DMS 273 (cell line): Measurements from ENCODE around the gene HPN.

Source experiments
- DNase-seq: peaks from one replicate; lab custom pipeline; 2025; ENCODE audit not compliant: unreplicated experiment; lab: John Stamatoyannopoulos, UW

Gene HPN

DNA sequence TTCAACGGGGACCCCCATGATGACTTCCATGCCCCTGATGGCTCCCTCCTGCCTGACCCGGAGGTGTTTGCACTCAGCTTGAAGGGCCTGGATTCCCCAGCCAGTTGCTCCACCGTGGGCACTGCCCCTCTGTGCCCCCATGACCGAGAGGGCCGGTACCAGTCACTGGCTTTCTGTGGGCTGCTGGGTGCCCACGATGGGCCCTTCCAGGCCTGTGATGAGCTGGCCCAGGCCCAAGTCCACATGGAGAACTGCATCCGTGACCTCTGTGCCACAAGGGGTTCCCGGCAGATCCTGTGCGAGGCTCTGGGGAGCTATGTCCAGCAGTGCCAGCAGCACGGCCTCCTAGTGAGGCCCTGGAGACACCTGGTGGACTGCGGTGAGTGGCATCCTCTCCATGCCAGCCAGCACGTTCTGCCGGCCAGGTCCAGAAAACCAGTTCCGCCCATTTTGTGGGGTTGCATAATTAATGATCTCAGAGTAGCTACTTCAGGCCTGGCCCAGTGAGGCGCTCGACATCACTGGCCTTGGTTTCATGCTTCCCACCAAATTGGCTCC lies 39.2 kb downstream of the HPN start:
- no peak for DNase-seq

DNA sequence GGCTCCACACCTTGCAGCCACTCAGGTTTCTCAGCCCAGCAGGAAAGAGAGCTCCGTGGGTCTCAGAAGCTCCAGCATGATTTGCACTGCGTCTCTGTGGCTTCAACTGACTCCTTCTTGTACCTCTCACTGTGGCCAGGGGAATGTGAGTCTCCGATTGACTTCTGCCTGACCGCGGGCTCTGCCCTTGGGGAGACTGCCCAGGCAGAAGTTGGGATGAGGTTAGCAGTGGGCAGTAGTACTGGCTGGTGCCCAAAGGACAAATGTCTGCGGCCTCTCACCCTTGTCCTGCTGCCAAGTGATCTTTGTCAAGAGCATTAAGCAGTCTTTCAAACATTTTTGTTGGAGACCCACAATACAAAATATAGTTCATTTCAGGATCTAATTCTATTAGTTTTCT lies 39.7 kb downstream of the HPN start:
- no peak for DNase-seq

DNA sequence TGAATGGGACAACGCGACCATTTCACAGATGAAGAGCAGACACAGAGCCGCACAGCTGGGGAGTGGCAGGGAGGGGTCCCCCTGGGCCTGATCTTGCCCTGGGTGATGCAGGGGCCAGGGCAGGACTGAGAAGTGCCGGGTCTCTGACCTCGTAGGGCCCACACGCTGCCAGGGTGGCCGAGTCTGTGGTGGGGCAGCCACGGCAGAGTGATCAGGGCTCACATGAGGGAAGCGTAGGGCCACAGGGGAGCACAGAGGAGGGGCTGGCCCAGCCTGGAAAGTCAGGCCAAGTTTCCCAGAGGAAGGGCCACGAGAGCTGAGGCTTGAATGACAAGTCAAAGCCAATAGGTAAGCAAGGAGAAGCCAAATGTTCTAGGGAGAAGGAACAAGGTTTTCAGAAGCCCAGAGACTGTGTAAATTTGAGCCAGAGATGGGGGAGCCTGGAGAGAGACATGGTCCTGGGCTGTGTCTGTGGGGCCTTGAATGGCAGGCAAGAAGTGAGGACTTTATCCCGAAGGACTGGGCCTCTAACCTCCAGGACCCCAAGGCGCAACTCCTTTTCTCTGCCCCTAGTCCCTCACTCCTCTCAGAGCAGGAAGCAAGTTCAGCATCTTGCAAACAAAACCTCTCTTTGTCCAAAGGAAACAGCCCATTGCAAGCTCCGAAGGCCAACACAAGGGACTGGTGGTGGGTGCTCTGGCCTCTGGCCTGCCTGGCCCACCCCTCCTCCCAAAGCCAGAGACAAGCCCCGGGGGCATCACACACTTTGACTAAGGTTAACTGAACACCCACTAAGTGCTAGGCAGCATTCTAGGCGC lies 42.4 kb downstream of the HPN start:
- DNase-seq, result no peak

DNA sequence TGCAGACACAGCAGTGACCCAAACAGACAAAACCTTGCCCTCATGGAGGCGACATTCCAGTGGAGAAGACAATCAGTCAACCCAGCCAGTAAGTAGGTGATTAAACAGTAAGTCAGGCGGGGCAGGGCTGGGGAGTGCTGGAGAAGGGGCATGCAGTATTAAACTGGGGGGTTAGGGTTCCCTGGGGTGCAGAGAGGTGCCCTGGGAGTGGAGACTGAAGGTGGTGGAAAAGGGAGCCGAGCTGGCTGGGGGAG lies 42.9 kb downstream of the HPN start:
- no peak for DNase-seq

DNA sequence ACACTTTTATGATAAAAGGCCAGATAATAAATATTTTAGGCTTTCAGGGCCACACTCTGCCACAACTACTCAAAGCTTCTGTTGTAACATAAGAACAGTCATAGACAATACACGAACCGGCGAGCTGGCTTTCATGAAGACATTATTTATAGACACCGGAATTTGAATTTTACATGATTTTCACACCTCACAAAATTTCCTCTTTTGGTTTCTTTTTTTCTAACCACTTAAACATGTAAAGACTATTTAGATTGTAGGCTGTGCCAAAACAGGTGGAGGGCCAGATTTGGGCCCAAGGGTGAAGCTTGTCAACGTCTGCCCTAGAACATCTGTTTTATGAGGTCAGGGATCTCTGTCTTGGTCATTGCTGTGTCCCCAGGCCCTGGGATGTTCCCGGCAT lies 44.4 kb downstream of the HPN start:
- DNase-seq, result no peak

DNA sequence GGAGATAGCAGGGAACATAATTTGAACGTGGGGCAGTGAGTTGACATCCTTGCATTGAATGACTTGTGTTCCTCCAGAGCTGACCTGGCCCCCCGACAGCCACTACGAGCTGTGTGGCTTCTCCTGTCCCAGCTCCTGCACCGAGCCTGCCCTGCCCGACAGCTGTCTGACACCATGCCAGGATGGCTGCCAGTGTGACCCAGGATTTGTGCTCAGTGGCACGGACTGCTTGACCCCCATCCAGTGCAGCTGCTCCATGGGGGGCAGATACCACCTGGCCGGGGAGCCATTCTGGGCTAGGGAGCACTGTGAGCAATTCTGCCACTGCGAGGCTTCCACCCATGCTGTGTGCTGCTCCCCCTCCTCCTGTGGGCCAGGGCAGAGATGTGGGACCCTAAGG lies 44.9 kb downstream of the HPN start:
- DNase-seq, result peak; percentile 17

DNA sequence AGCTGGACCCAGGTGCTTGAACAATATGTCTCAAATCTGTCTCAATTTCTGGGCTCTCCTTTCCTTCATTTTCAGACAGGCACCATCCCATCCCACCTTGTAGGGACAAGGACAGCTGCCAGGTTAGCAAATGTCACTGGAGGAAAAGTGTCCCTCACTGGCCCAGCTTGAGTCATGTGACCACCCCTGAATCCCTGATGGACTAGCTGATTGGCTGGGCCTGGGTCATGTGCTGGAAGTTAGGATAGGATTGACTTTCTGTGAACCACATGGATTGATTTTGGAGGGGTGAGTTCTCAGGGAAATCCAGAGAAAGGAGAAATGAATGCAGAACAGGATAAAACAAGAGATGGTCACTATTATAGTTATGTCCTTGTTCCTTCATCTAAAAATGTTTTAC lies 45.9 kb downstream of the HPN start:
- DNase-seq, result no peak

DNA sequence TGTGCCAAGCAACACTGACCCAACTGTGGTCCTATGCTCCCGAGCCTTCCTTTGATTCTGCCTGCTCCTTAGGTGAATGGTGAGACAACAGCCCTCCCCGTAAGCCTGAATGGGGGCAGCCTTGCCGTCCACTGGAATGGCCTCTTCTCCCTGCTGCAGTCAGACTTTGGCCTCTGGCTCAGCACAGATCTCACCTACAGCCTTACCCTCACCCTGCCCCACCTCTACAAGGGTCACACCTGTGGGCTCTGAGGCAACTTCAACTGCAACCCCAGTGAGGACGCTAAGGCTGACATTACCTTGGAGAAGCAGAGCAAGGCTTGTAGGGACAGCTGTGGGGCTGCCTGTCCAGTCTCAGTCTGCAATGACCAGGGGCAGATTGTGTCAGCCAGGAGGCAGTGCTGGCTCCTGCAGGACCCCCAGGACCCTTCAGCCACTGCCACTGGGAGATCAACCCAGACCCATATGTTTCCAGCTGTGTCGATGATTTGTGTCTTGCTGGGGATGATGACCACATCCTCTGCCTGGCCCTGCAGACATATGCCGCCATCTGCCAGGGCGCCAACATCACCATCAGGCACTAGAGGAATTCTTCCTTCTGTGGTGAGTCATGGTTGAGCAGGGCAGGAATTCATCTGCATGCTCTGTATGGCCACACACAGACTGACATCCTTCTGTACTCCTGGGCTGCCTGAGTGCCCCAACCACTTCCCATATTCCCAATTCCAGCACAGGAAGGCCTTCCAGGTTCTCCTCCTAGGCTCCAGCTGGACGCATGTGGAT lies 46.8 kb downstream of the HPN start:
- peak; percentile 91 for DNase-seq

DNA sequence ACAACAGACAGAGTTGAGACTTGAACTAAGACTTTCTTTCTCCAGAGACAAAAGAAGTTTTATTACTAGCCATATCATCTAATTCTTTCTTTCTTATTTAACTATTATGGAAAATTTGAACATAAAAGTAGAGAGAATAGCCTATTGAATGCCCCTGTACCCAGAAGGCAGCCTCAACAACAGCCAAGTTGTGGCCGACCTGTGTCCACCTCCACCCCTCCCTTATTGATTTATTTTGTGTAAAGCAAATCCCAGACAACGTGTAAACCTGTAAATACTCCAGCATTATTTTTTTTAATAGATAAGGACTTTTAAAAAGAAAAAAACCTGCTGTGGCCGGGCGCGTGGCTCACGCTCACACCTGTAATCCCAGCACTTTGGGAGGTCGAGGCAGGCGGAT lies 48.0 kb downstream of the HPN start:
- no peak for DNase-seq

DNA sequence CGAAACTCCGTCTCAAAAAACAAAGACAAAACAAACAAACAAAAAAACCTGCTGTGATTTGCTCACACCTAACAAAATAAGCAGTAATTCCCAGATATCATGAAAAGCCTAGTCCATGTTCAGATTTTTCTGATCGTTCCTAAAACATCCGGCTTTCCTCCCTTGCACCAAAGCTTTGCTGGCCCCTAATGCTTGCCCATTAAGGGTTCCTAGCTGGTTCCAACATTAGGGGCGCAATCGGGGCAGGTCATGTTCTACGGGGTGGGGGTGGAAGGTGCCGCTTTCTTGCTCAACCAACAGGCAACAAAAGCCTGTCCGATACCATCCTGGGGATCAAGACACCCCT lies 48.6 kb downstream of the HPN start:
- DNase-seq, result no peak

DNA sequence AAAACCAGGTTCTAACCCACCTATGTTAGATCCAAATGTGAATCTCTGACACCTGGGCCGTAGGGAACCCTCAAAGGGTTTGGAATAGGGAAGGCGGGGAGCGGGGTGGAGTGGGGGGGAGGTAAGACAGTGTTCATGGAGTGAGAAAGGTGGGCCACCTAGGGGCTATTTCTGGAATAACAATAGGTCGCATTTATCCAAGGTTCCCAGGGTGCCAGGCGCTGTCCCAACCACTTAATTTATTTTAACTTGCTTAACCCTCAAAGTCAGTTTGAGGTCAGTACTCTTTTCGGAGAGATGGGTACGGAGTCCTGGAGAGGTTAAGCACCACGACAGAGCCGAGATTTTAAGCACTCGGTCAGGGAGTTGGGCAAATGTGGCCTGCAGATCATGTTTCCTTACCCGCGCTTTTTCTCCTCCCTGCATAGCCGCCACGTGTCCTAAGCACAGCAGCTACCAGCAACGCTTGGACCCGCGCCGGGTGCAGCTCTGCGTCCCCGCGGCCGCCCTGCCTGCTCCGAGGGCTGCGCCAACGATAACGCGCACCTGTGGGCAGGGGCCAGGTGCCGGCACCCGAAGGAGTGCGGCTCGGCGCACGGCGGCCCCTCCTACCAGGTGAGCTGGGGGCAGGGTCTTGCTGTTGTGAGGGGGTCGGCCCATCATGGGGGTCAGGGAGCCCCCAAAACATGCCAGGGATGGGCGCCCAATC lies 49.1 kb downstream of the HPN start:
- DNase-seq, result peak; percentile 88

DNA sequence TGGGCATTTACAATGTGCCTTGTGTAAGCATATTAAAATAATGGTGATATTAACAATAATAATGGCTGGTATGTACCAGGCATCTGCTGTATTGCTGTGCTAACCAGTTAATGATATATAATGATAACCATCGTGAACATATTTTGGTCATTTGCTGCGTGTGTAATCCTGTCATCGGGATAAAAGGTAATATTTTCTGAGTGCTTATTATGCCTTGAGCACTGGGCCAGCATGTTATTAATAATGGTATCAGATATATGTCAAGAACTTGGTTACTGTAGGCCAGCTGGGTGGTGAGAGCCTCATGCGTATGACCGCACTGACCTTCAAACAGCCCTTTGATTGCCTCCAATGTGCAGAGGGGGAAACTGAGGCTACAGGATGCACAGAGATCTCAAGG lies 51.9 kb downstream of the HPN start:
- DNase-seq, result no peak

DNA sequence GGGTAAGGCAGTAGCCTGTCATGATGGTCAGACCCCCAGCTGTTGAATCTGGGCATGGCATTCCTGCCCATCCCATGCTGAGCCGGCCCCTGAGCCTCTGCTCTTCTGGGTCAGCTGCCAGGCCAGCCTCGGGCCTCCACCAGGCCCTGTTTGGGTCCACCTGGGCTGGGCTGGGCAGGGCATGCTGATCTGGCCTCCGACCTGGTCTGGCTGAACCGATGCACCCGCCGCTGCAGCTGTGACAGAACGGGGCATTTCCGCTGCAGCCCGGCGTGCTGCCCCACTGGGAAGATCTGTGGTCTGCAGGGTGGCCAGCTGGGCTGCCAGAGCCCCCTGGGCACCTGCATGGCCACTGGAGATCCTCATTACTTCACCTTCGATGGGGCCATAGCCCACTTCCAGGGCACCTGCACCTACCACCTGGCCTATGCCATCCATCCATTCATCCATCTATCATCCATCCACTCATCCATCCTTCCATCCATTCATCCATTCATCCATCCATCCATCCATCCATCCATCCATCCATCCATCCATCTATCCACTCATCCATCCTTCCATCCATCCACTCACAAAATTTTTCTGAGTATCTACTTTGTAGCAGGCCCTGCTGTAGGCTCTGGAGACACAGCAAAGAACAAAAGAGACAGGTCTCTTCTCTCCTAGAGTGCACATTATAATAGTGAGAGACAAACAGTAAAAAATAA lies 52.6 kb downstream of the HPN start:
- DNase-seq, result no peak

DNA sequence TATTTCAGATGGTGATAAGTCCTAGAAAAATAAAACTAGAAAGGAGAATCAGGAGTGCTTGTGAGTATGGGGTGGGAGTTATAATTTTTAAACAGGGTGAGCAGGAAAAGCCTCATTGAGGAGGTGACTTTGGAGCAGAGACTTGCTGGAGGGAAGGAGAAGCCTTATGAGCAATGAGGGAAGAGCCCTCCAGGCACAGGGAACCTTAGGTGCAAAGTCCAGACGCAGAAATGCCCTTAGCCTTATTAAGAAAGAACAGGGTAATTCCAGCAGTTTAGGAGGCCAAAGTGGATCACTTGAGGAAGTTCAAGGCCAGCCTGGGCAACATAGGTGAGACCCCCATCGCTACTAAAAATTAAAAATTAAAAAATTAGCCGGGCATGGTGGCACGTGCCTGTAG lies 53.1 kb downstream of the HPN start:
- DNase-seq, result no peak

DNA sequence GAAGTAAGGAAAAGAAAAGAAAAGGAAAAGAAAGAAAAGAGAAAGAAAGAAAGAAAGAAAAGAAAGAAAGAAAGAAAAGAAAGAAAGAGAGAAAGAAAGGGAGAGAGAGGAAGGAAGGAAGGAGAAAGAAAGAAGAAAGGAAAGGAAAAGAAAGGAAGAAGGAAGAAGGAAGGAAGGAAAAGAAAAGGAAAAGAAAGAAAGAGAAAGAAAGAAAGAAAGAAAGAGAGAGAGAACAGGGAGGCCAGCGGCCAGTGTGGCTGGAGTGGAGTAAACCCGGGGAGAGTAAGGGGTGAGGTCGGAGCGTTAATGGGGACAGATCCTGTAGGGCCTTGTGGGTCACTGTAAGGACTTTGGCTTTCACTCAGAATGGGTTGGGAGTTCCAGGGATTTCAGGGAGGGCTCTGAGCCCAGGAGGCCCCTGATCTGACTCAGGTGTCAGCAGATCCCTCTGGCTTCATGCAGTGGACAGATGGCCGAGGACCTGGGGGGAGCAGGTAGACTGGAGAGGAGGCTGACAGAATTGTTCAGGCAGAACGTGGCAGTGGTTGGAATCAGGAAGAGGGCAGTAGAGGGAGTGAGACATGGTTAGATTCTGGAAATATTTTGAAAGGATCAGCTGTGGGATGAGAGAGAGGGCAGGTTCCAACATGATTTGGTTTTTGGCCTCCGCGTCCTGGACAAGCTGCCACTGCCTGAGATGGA lies 54.3 kb downstream of the HPN start:
- DNase-seq, result peak; percentile 82

DNA sequence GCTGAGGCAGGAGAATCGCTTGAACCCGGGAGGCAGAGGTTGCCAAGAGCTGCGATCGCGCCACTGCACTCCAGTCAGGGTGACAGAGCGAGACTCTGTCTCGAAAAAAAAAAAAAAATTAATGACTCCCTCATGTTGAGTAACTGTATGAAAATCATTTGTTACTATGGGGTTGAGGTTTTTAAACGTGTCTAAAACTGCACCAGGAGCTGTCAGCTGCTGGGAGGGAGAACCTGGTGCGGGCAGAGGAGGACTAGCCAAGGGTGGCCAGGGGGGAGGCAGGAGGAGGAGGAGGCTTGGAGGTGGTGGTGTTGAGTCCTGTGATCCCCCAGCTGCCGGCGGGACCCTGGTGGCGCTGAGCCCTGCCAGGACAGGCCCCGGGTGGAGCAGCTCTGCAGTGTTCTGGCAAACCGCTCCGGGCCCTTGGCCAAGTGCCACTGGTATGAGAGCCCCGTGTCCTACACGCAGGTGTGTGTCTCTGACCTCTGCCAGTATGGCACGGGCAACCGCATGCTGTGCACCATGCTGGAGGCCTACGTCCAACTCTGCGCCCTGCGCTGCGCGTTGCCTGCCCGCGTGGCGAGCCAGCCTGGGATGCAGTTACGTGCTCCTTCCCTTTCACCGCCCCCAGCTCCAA lies 57.0 kb downstream of the HPN start:
- peak; percentile 61 for DNase-seq

DNA sequence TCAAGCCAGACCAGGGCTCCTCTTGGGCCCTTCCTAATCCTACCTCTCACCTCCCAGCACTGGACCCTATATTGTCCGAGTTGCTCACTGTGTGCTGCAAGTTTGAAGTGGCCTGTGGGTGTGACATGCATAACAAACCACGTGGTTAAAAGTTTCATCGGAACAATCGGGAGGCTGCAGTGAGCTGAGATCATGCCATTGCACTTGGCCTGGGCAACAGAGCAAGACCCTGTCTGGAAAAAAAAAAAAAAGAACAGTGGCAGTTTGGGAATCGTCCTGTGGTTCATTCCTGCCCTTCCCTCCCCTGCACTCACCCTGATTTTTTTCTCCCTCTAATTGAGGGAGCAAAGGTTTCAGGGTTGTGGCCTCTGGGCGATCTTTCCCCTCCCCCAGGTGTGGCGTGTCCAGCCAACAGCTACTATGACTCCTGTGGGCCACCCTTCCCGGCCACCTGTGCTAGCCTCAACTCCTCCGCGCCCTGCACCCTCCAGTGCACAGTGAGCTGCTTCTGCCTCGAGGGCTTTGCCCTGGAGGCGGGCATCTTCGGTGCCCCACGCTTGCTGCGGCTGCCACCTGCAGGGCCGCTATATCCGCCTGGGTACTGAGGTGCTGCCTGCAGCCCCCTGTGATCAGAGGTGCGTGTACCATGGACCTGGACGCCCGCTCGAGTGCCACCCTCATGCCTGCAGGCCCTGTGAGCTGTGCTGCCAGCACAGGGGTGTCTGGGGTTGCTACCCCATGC lies 57.8 kb downstream of the HPN start:
- no peak for DNase-seq

DNA sequence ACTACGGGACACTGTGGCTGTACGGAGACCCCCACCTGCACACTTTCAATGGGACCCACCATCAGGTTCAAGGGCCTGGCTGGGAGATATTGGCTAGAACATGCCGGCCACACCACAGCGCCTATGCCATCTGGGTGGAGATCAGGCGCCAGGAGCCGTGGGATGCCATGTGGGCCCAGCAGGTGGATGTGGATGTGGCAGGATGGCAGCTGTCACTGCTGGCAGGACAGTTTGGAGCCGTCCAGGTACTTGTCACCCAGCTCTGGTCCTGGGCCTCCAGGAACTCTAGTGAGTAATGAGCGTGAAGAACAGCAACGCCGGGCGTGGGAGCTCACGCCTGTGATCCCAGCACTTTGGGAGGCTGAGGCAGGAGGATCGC lies 58.4 kb downstream of the HPN start:
- peak; percentile 41 for DNase-seq
